Activated CD8-positive, alpha-beta memory T cell treated with anti-CD3 and anti-CD28 coated beads, Interleukin-2, amount 50 U/mL, for 1 hour (primary cell): ENCODE results near the gene ID1.
"Not testable (repeated sequence)": the region's sequence is repeated elsewhere in the genome, so short reads cannot be mapped to it uniquely, and the experiment has no call there.

Experiments
- DNase-seq: peaks from one replicate; pipeline ENCODE4 v3.0.0-alpha.2; 2020; ENCODE audit errors: extremely low read depth

The ID1 gene

DNA sequence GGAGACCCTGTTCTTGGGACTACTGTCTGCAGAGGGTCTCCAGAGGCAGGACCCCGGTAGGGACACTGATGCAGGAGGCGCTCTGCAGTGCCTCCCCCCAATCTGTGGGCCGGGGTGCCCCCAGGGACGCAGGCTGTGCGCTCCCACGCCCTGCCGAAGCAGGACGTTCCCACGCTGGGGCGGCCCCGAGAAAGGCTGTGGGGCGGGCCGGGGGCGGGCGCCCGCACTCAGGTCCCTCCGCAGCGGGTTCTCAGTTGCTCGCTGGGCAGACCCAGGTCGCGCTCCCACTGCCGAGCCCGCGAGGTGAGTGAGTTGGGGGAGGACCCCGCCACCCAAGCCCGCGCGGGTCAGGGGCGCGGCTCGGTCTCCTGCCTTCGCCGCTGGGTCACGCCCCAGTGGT, 32.6 kb downstream of the ID1 start, which contains the start of gene COX4I2:
TSS of gene COX4I2 (plus strand) at position 253 of the 400 bp plus-strand sequence. CDS start 1,106 bp downstream, outside the sequence.
- no peak for DNase-seq

DNA sequence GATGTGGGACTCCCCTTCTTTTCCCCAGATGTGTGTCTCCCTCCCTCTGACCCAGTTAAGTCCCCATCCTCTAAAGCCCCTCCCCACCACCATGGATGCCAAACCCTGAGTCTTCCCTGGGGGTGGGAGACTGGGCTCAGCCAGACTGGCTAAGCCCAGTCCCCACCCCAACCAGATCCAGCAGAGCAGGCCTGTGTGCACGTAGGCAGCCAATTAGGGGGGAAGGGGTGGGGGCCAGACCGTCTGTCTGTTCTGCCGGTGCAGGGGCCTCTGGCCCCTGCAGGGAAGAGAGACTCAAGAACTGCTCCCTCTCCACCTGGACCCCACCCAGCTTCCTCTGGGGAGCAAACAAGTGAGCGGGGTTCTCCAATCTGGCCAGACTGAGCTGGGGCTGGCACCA, 33.2 kb downstream of the ID1 start:
- no peak for DNase-seq

DNA sequence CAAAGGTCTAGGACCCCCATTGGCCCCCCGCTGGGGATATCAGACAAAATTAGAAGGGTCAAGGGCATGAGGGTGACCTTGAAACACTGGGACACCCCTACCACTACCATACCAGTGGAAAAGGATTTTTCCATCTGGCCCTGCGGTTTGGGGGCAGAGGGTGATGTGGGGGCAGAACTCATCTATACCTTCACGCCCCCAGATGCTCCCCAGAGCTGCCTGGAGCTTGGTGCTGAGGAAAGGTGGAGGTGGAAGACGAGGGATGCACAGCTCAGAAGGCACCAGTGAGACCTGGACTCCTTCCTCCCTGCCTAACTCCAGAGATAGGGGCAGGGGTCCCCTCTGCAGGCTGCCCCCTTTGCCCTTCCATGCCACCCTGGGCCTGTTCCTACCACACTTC, 33.7 kb downstream of the ID1 start:
- DNase-seq, result no peak

DNA sequence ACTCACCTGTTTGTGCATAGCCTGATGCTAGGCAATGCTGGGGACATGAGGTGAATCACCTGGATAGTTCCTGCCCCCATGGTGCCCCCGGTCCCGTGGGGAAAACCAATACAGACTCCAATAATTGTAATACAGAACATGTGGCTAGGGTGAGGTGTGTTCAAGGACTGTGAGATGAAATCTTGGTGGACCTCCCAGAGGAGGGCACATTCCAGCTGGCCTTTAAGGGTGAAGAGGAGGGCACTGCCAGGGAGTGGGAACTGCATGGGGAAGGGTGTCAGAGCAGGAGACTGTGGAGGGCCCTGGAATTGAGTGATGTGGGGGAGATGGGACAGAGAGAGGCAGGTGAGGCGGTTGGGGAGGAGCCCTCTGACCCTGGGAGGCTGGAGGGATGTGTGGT, 35.2 kb downstream of the ID1 start:
- DNase-seq, result no peak

DNA sequence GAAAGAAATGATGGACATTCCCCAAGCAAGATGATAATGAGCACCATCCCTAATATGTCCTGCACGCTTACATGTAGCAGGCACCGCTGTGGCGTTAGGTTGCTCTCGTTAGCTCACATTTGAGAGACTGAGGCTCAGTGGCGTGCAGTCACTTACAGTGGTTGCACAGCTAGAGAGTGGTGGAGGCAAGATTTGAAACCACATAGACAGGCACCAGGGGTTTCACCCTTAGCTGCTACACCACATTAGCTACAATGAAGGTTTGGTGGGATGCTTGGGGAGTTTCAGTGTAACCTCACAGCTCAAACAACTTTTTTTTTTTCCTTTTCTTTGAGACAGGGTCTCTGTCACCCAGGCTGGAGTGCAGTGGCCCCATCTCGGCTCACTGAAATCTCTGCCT, 36.3 kb downstream of the ID1 start:
- DNase-seq, result no peak

DNA sequence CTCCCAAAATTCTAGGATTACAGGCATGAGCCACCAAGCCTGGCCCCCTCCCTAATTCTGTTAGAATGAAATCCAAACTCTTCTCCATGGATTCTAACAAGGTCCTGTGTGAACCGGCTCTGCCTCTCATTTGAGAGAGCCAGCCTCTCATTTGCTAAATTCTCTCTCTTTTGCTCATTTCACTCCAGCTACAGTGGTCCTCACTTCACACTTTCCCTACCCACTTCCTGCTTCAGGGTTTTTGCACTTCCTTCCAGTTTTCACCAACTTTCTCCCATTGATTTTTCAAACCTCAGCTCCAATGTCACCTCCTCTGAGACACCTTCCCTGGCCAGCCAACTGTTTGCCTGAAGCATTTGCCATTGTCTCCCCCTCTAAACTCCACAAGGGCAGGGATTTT, 37.7 kb downstream of the ID1 start:
- no peak for DNase-seq

DNA sequence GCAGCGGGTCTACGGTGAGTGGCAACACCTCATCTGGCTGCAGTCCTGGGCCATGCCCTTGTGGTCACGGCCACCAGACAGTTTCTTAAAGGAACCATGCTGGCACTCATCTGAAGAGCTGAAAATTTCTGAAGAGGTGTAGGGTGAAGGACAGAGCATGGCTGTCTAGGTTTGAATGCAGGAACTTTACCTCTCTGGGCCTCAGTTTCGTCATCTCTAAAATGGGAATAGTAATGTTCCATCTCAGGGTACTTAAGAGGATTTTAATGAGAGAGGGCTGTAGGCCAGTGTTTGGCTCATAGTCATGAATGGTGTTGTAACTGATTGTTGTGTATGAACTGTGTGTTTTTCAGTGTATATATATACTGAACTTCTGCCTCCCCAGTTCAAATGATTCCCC, 38.4 kb downstream of the ID1 start:
- DNase-seq, result no peak

DNA sequence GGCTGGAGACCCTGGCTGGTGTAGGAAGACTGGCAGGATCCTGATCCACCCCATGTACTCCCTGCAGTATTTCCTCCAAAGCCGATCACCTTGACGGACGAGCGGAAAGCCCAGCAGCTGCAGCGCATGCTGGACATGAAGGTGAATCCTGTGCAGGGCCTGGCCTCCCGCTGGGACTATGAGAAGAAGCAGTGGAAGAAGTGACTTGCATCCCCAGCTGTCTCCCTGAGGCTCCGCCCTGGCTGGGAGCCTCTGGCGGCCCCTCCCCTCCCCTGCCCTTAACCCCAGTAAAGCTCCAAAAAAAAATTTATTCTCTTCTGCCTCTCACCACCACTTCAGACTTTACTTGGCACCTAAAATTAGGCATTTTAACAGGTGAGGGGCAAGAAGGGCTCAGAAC, 39.6 kb downstream of the ID1 start:
- no peak for DNase-seq

DNA sequence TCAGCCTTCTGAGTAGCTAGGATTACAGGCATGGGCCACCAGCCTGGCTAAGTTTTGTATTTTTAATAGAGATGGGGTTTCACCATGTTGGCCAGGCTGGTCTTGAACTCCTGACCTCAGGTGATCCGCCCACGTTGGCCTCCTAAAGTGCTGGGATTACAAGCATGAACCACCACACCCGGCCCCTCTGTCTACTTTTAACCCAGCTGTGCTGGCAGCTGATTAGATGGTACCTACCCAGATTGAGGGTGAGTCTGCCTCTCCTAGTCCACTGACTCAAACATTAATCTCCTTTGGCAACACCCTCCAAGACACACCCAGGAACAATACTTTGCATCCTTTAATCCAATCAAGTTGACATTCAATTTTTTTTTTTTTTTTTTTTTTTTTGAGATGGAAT, 43.0 kb downstream of the ID1 start:
- not testable (repeated sequence) for DNase-seq

DNA sequence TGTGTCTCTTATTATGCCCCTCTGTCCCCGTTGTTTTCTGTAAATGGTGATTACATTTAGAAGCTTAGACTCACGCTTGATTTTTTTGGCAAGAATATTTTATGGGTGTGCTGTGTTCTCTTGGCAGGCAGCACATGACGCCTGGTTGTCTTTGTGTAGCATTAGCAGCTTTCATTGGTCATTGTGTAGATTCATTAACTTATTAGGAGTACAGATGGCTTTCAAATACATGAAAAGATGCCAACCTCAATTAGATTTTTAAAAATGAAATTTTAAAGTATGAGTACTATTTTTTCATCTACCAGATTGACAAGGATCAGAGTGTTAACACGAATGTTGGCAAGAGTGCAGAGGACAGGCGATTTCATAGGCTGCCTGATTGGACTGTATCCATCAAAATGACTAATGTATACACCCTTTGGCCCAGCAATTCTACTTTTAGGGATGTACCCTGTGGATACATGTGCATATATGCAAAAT, 47.9 kb downstream of the ID1 start:
- DNase-seq, result no peak

DNA sequence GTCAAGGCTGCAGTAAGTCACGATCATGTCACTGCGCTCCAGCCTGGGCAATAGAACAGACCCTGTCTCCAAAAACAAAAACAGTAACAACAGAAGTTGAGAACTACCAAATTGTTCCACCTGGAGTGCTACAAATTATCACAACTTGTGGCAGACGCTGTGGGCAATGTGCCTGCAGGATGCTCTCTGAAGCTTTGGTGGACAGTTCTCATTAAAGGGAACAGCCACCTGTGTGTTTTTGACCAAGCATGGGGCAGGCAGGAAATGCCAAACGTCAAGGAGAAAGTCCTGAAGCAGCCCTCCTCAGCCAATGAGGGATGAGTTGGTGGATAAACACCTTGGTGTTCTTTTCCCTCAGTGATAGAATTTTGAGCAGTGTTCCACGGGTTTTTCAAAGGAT, 48.5 kb downstream of the ID1 start:
- DNase-seq, result no peak

DNA sequence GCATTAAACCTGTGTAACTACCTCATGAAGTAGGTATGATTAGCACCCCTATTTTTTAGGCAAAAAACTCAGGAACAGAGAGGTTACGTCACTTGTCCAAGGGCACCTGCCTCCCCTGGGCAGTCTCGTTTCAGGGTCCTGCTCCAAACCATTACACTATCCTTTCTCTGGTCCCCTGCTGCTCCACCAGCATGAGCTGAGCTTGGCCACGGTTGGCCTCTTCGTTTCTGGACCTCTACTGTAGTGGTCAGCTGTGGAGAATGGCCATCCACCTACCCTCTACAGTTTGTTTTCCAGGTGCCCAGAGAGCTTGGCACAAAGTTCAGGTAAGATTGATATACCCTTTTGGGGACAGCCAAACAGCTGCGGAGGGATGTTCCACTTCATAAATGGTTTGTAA, 49.4 kb downstream of the ID1 start:
- no peak for DNase-seq
